IMR-90 (cell line): ENCODE results near the gene DLL3. TPM values are rescaled to one million over a fixed set of nuclear protein-coding genes. Genes with fewer than 3 reads are reported as not detected.

Experiments
- ATAC-seq: fragments of 200-7000 bp; cut with Tn5 transposase; 2 replicates; pipeline ENCODE4 v1.9.1; 2020; ENCODE audit warnings: low read depth, mild to moderate bottlenecking, moderate library complexity
- BruUV-seq: library from RNA; stranded (reverse); fragments of 400-500 nt; replicated peaks from 2 replicates; lab custom pipeline; 2021; lab: Mats Ljungman, UMichigan
- CTCF ChIA-PET: fragments of 300-600 bp; formaldehyde crosslinking; extraction: SDS; loops from one replicate; lab custom pipeline; 2021; ENCODE audit warnings: antibody characterized with exemption; lab: Yijun Ruan, JAX
- POLR2A ChIA-PET: fragments of 300-600 bp; sonication (Branson Sonifier 250); formaldehyde crosslinking; loops from one replicate; lab custom pipeline; 2022; ENCODE audit warnings: antibody characterized with exemption; ENCODE audit not compliant: unreplicated experiment; lab: Charles Lee
- DNase-seq: peaks from one replicate; pipeline ENCODE4 v3.0.0; 2013
- H2AFZ ChIP-seq: replicated peaks from 2 replicates; pipeline ENCODE3; 2013; ENCODE audit warnings: low read length, mild to moderate bottlenecking; ENCODE audit not compliant: poor library complexity
- H2AK5ac ChIP-seq: 2 replicates; pipeline ENCODE4 v1.6.1; 2013; ENCODE audit warnings: low read depth, low read length, inconsistent platforms
- H2AK9ac ChIP-seq: replicated peaks from 2 replicates; pipeline ENCODE3; 2013; ENCODE audit warnings: mild to moderate bottlenecking, low read depth, low read length, moderate library complexity; ENCODE audit not compliant: poor library complexity
- H2BK120ac ChIP-seq: 2 replicates; pipeline ENCODE4 v1.6.1; 2013; ENCODE audit warnings: low read depth, low read length, inconsistent platforms
- H2BK15ac ChIP-seq: 3 replicates; pipeline ENCODE4 v1.6.1; 2013; ENCODE audit warnings: low read depth, low read length, inconsistent platforms
- H2BK20ac ChIP-seq: 2 replicates; pipeline ENCODE4 v1.6.1; 2013; ENCODE audit warnings: low read depth, mild to moderate bottlenecking, inconsistent platforms, low read length, moderate library complexity
- H2BK5ac ChIP-seq: 2 replicates; pipeline ENCODE4 v1.6.1; 2013; ENCODE audit warnings: mild to moderate bottlenecking, low read depth, low read length, inconsistent platforms; ENCODE audit not compliant: poor library complexity, severe bottlenecking
- H3K14ac ChIP-seq: replicated peaks from 2 replicates; pipeline ENCODE4 v1.6.1; 2013; ENCODE audit warnings: low read depth, low read length, inconsistent platforms
- H3K18ac ChIP-seq: 2 replicates; pipeline ENCODE4 v1.6.1; 2013; ENCODE audit warnings: low read depth, low read length, control low read depth
- H3K23ac ChIP-seq: 2 replicates; pipeline ENCODE4 v1.6.1; 2013; ENCODE audit warnings: low read depth, low read length, inconsistent platforms
- H3K27ac ChIP-seq: 2 replicates; pipeline ENCODE4 v1.5.1; 2013; ENCODE audit warnings: mild to moderate bottlenecking, control low read depth, low read length; ENCODE audit not compliant: insufficient read depth
- H3K27me3 ChIP-seq: 2 replicates; pipeline ENCODE4 v1.6.1; 2013; ENCODE audit warnings: low read length; ENCODE audit not compliant: control insufficient read depth, insufficient read depth
- H3K36me3 ChIP-seq: 2 replicates; pipeline ENCODE4 v1.6.1; 2013; ENCODE audit warnings: low read length, mixed read lengths; ENCODE audit not compliant: control insufficient read depth, insufficient read depth
- H3K4ac ChIP-seq: 2 replicates; pipeline ENCODE4 v1.6.1; 2013; ENCODE audit warnings: low read depth, low read length, inconsistent platforms
- H3K4me1 ChIP-seq: 2 replicates; pipeline ENCODE4 v1.6.1; 2013; ENCODE audit warnings: low read length, mixed read lengths; ENCODE audit not compliant: control insufficient read depth, insufficient read depth
- H3K4me2 ChIP-seq: 2 replicates; pipeline ENCODE4 v1.6.1; 2013; ENCODE audit warnings: low read depth, mild to moderate bottlenecking, control low read depth, low read length, moderate library complexity
- H3K4me3 ChIP-seq: 2 replicates; pipeline ENCODE4 v1.5.1; 2013; ENCODE audit warnings: low read depth, mild to moderate bottlenecking, control low read depth, low read length, moderate library complexity; ENCODE audit not compliant: insufficient read depth
- H3K56ac ChIP-seq: 2 replicates; pipeline ENCODE4 v1.6.1; 2013; ENCODE audit warnings: low read length, inconsistent platforms; ENCODE audit not compliant: insufficient read depth; ENCODE audit errors: extremely low read depth
- H3K79me1 ChIP-seq, 2 experiments: 2 replicates each; pipeline ENCODE4 v1.6.1; 2013; ENCODE audit warnings: low read length in 2 of 2, inconsistent platforms in 1 of 2, low read depth in 1 of 2
- H3K9ac ChIP-seq: 2 replicates; pipeline ENCODE4 v1.6.1; 2013; ENCODE audit warnings: low read depth, low read length, control low read depth
- H3K9me1 ChIP-seq: 2 replicates; pipeline ENCODE4 v1.6.1; 2013; ENCODE audit warnings: low read length, inconsistent platforms; ENCODE audit not compliant: insufficient read depth
- H3K9me3 ChIP-seq: 2 replicates; pipeline ENCODE4 v1.6.1; 2013; ENCODE audit warnings: low read length; ENCODE audit not compliant: control insufficient read depth, insufficient read depth
- H4K20me1 ChIP-seq: 2 replicates; pipeline ENCODE4 v1.6.1; 2013; ENCODE audit warnings: low read length, inconsistent platforms; ENCODE audit not compliant: insufficient read depth
- H4K5ac ChIP-seq: 2 replicates; pipeline ENCODE4 v1.6.1; 2013; ENCODE audit warnings: mild to moderate bottlenecking, low read depth, low read length, control low read depth
- H4K8ac ChIP-seq, 2 experiments: 2 replicates each; pipeline ENCODE4 v1.6.1; 2013; ENCODE audit warnings: low read depth in 2 of 2, low read length in 2 of 2, control low read depth in 1 of 2, inconsistent platforms in 1 of 2
- H4K91ac ChIP-seq: 2 replicates; pipeline ENCODE4 v1.6.1; 2013; ENCODE audit warnings: low read depth, low read length, inconsistent platforms; ENCODE audit not compliant: insufficient read depth
- BHLHE40 ChIP-seq: fragments of 150-350 bp; IDR thresholded peaks from 2 replicates; pipeline ENCODE4 v1.6.1; 2016; ENCODE audit warnings: mild to moderate bottlenecking, low read depth, low read length
- CEBPB ChIP-seq: IDR thresholded peaks from 2 replicates; pipeline ENCODE4 v1.6.1; 2012; ENCODE audit warnings: low read depth, low read length, improper control_type of control experiment
- CHD1 ChIP-seq: IDR thresholded peaks from 2 replicates; pipeline ENCODE4 v1.6.1; 2012; ENCODE audit warnings: low read depth, low read length, improper control_type of control experiment
- CTCF ChIP-seq: conservative IDR thresholded peaks from 2 replicates; pipeline ENCODE4 v1.5.1; 2012; ENCODE audit warnings: mild to moderate bottlenecking, low read depth, low read length, improper control_type of control experiment
- ELK1 ChIP-seq: fragments of 150-350 bp; IDR thresholded peaks from 2 replicates; pipeline ENCODE4 v1.6.1; 2016; ENCODE audit warnings: low read depth, mild to moderate bottlenecking, low read length, moderate library complexity, borderline replicate concordance
- FOS ChIP-seq: fragments of 150-350 bp; IDR thresholded peaks from 2 replicates; pipeline ENCODE4 v1.6.1; 2016; ENCODE audit warnings: low read depth, low read length
- MAFK ChIP-seq: IDR thresholded peaks from 2 replicates; pipeline ENCODE4 v1.6.1; 2012; ENCODE audit warnings: low read depth, low read length, improper control_type of control experiment
- MAZ ChIP-seq: IDR thresholded peaks from 2 replicates; pipeline ENCODE4 v1.6.1; 2012; ENCODE audit warnings: low read depth, mild to moderate bottlenecking, low read length, improper control_type of control experiment, moderate library complexity, borderline replicate concordance
- MXI1 ChIP-seq: IDR thresholded peaks from 2 replicates; pipeline ENCODE4 v1.6.1; 2012; ENCODE audit warnings: low read depth, mild to moderate bottlenecking, low read length, moderate library complexity, borderline replicate concordance
- NFE2L2 ChIP-seq: fragments of 150-350 bp; IDR thresholded peaks from 2 replicates; pipeline ENCODE4 v1.6.1; 2016; ENCODE audit warnings: low read depth, mild to moderate bottlenecking, low read length
- POLR2A ChIP-seq: IDR thresholded peaks from 2 replicates; pipeline ENCODE4 v1.6.1; 2012; ENCODE audit warnings: mild to moderate bottlenecking, low read depth, low read length
- RAD21 ChIP-seq: IDR thresholded peaks from 2 replicates; pipeline ENCODE4 v1.6.1; 2012; ENCODE audit warnings: low read length, improper control_type of control experiment
- RCOR1 ChIP-seq: IDR thresholded peaks from 2 replicates; pipeline ENCODE4 v1.6.1; 2012; ENCODE audit warnings: mild to moderate bottlenecking, low read length, improper control_type of control experiment; ENCODE audit not compliant: insufficient replicate concordance
- RFX5 ChIP-seq: IDR thresholded peaks from 2 replicates; pipeline ENCODE4 v1.8.0; 2012; ENCODE audit warnings: low read depth, mild to moderate bottlenecking, low read length, moderate library complexity
- SMC3 ChIP-seq: fragments of 150-350 bp; IDR thresholded peaks from 2 replicates; pipeline ENCODE4 v1.6.1; 2016; ENCODE audit warnings: low read depth, mild to moderate bottlenecking, antibody characterized with exemption, low read length, moderate library complexity
- USF2 ChIP-seq: fragments of 150-350 bp; IDR thresholded peaks from 2 replicates; pipeline ENCODE4 v1.6.1; 2017; ENCODE audit warnings: mild to moderate bottlenecking, antibody characterized with exemption, low read length, low read depth
- WGBS, 2 experiments: methylation state at CpG; one replicate each; pipeline versions ENCODE4 v1.1.5 to v1.1.7; 2013; ENCODE audit warnings: missing lambda C conversion rate in 2 of 2; ENCODE audit not compliant: insufficient read length in 1 of 2; ENCODE audit errors: extremely low coverage in 2 of 2; 5-methylcytosine and 5-hydroxymethylcytosine counted together
- dilution Hi-C: fragments of 300-500 bp; cut with HindIII; formaldehyde crosslinking; loops from one replicate; pipeline ENCODE4 v1.14.3; 2018; ENCODE audit warnings: low sequenced_read_pairs; ENCODE audit not compliant: unreplicated experiment
- in situ Hi-C: fragments of 300-500 bp; cut with MboI; formaldehyde crosslinking; loops from 3 replicates; pipeline ENCODE4 v1.14.3; 2019; ENCODE audit warnings: low sequenced_read_pairs, inconsistent platforms, mixed read lengths
- intact Hi-C: fragments of 100-400 bp; cut with micrococcal nuclease; formaldehyde crosslinking; loops from 2 replicates; pipeline ENCODE4 v1.10.0; 2022
- polyA plus RNA-seq, 3 experiments: library from polyadenylated mRNA; depleted of rRNA; stranded (reverse); fragments of >200 nt; gene quantifications; 2 replicates each; pipeline ENCODE4 v1.2.3, GENCODE V29; 2012; ENCODE audit warnings: low replicate concordance in 1 of 3
- total RNA-seq: library from RNA; depleted of rRNA; stranded (reverse); fragments of >200 nt; gene quantifications from 2 replicates; pipeline ENCODE4 v1.2.3, GENCODE V29; 2012

The DLL3 gene
- total and polyA plus RNA-seq, 2 of the 4 experiments (the other 2 are of a cell fraction), result 0.36 to 1.3 TPM

DNA sequence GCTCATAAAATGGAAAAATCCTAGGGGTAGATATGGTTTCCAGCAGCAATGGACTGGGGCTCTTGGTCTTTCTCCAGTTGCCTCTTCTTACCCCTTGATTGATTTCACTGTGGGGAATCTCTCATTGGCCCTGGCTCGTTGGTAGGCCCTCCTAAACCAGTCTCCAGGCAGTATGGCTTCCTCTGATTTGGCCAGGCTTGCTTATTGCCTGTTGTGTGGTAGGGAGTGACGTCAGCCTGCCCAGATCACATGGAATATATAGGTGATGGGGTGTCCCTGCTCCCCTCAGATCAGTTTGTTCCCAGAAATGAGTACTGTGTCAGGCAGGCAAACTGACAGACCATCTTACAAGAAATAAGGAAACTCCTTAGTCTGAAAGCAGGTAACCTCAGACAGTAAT is 10.5 kb downstream of the DLL3 start:
- Histone ChIP-seq H3K4ac (no peak overlapping the region), H3K56ac (no peak overlapping the region), H4K5ac (no peak overlapping the region), H3K4me1 (no peaks in the 10 kb centered on the region), H3K23ac (no peak overlapping the region), H2BK15ac (no peak overlapping the region), H3K9me1 (peaks cover 3% of the 10 kb centered on the region; the same call in 1 of the 2 replicates), H4K91ac (no peak overlapping the region), H2AFZ (no peak overlapping the region), H4K8ac (no peak overlapping the region), H2BK120ac (no peak overlapping the region), H3K79me1 (no peaks in the 10 kb centered on the region), H3K9ac (no peak overlapping the region), H2AK9ac (no peak overlapping the region), H2BK5ac (no peak overlapping the region), H3K4me3 (no peak overlapping the region), H3K27ac (no peak overlapping the region), H3K14ac (no peak overlapping the region), H2BK20ac (no peak overlapping the region), H3K4me2 (no peak overlapping the region), H3K18ac (no peak overlapping the region), H4K20me1 (no peaks in the 10 kb centered on the region), H3K27me3 (peaks cover 35% of the 10 kb centered on the region), H2AK5ac (no peak overlapping the region), H3K9me3 (peaks cover 5% of the 10 kb centered on the region), H3K36me3 (no peaks in the 10 kb centered on the region)
- ChIA-PET POLR2A (no interaction called here), CTCF (interaction anchor here (0.9 kb wide), 1 partner anchor 23 kb away, joined by 3 read pairs; the partner anchor contains the start of gene EID2B)
- TF ChIP-seq RFX5 (no peak), FOS (no peak), CEBPB (no peak), CTCF (no peak), NFE2L2 (no peak), POLR2A (no peak), RCOR1 (no peak), SMC3 (no peak), USF2 (no peak), MAFK (no peak), MAZ (no peak), CHD1 (no peak), RAD21 (no peak), BHLHE40 (no peak), ELK1 (no peak), MXI1 (no peak)
- ATAC-seq, result no peak
- in situ Hi-C loops, result no loop called here
- no CpG with 5 or more reads among the region's 2 CpGs for WGBS, 2 experiments
- intact Hi-C loops, result no loop called here
- no TSS peak for BruUV-seq
- dilution Hi-C loops, result no loop called here
- no peak for DNase-seq
